HepG2 (cell line): ENCODE data around the gene C19orf73. TPM values are rescaled to one million over a fixed set of nuclear protein-coding genes. Genes with fewer than 3 reads are reported as not detected.

ENCODE experiments used
- AHDC1 ChIP-seq: sonication (generic); formaldehyde crosslinking; IDR thresholded peaks from 2 replicates; pipeline ENCODE4 v1.5.1; 2020; ENCODE audit warnings: mild to moderate bottlenecking, missing genetic modification reagents, borderline replicate concordance
- HMGXB3 ChIP-seq: sonication (generic); formaldehyde crosslinking; IDR thresholded peaks from 2 replicates; pipeline ENCODE4 v1.4.0; 2020; ENCODE audit warnings: missing genetic modification reagents, borderline replicate concordance
- LCORL ChIP-seq, 2 experiments: fragments of 450-650 bp in 1 of 2; sonication (generic) in 1 of 2; formaldehyde crosslinking in 1 of 2; IDR thresholded peaks; 2 replicates each; pipeline versions ENCODE4 v1.5.0 to v1.6.1; 2017 to 2020; ENCODE audit warnings: antibody characterized with exemption in 1 of 2, missing genetic modification reagents in 1 of 2
- SRF ChIP-seq: IDR thresholded peaks from 2 replicates; pipeline ENCODE4 v1.6.1; 2011; ENCODE audit warnings: mild to moderate bottlenecking, low read depth, low read length, moderate library complexity
- TBX2 ChIP-seq: sonication (generic); formaldehyde crosslinking; IDR thresholded peaks from 2 replicates; pipeline ENCODE4 v1.5.0; 2020; ENCODE audit warnings: missing genetic modification reagents, mild to moderate bottlenecking, borderline replicate concordance
- ZBTB49 ChIP-seq: sonication (generic); formaldehyde crosslinking; IDR thresholded peaks from 2 replicates; pipeline ENCODE4 v1.4.0; 2020; ENCODE audit warnings: missing genetic modification reagents, borderline replicate concordance
- ZMAT5 ChIP-seq: sonication (generic); formaldehyde crosslinking; IDR thresholded peaks from 2 replicates; pipeline ENCODE4 v1.5.0; 2020; ENCODE audit warnings: mild to moderate bottlenecking, low read depth, missing genetic modification reagents, borderline replicate concordance
- ZNF362 ChIP-seq: sonication (generic); formaldehyde crosslinking; IDR thresholded peaks from 2 replicates; pipeline ENCODE4 v1.4.0; 2020; ENCODE audit warnings: missing genetic modification reagents, mild to moderate bottlenecking, borderline replicate concordance
- ZNF382 ChIP-seq: sonication (generic); formaldehyde crosslinking; IDR thresholded peaks from 2 replicates; pipeline ENCODE4 v1.5.0; 2020; ENCODE audit warnings: missing genetic modification reagents, mild to moderate bottlenecking, borderline replicate concordance
- ZNF460 ChIP-seq: sonication (generic); formaldehyde crosslinking; IDR thresholded peaks from 2 replicates; pipeline ENCODE4 v1.5.1; 2020; ENCODE audit warnings: missing genetic modification reagents, mild to moderate bottlenecking, borderline replicate concordance
- polyA plus RNA-seq, 8 experiments: library from polyadenylated mRNA; depleted of rRNA in 3 of 8; stranded (reverse) in 7 of 8; unstranded in 1 of 8; fragments of >200 nt; fragmentation: Illumina TruSeq in 4 of 8; extraction: Trizol in 4 of 8; gene quantifications; 2 replicates each; pipeline versions ENCODE4 v1.2.1 to v1.2.3, GENCODE V29; 2011 to 2016; ENCODE audit warnings: low read depth in 4 of 8, missing spikeins in 1 of 8, mixed read lengths in 1 of 8; ENCODE audit not compliant: insufficient read depth in 1 of 8
- total RNA-seq, 5 experiments: library from RNA; depleted of rRNA; stranded (reverse); fragments of >200 nt; fragmentation: Illumina TruSeq; extraction: Trizol; gene quantifications; 2 replicates each; pipeline ENCODE4 v1.2.3, GENCODE V29; 2016; ENCODE audit warnings: low read depth in 1 of 5

C19orf73 gene
- total and polyA plus RNA-seq, 2 of the 13 experiments (the other 11 are each of a cell fraction or from before 2014, with no cell fraction given) = 1.4 to 1.5 TPM

- TF ChIP-seq SRF (no peak), AHDC1 (no peak), LCORL (IDR thresholded peaks at IDR 0.05) (no peak), LCORL (CRISPR knock-in tag; IDR thresholded peaks at IDR 0.05) (peak; percentile 48; the same call in 1 of the 2 replicates), ZNF362 (no peak), TBX2 (CRISPR knock-in tag) (peak; percentile 50), ZNF382 (no peak), HMGXB3 (no peak), ZNF460 (CRISPR knock-in tag) (no peak), ZBTB49 (CRISPR knock-in tag) (no peak), ZMAT5 (CRISPR knock-in tag) (no peak)
These were observed 6.2 kb upstream of the C19orf73 start (continued) for GRCh38 chr19:49125025-49125731.
